Measurements from ENCODE around the gene FOXN3.

GRCh38 chr14:89325299-89325883 lies 91.6 kb downstream of the FOXN3 start:
- TF ChIP-seq POLR2A (IDR thresholded peaks at IDR 0.05; ENCODE audit: low read length): no peak
- TF ChIP-seq GATA1 (IDR thresholded peaks at IDR 0.05; ENCODE audit: low read depth, low read length): no peak

Measured in erythroblast (primary cell).